SK-MEL-5 (cell line): ENCODE results near the gene RBP2. TPM values are rescaled to one million over a fixed set of nuclear protein-coding genes. Genes with fewer than 3 reads are reported as not detected.

Experiments
- DNase-seq: peaks from one replicate; pipeline ENCODE4 v3.0.0-alpha.2; 2016; ENCODE audit warnings: low read depth, low spot score
- in situ Hi-C: cut with HindIII; loops from 2 replicates; pipeline ENCODE4 v1.10.0; 2016; ENCODE audit warnings: low sequenced_read_pairs, high pct_unique_total_duplicates, low pct_unique_long_range_greater_than_20kb
- polyA plus RNA-seq, 2 experiments: library from polyadenylated mRNA; depleted of rRNA; stranded (reverse); fragments of >200 nt; gene quantifications; 2 replicates each; pipeline ENCODE4 v1.2.3, GENCODE V29; 2015
- total RNA-seq: library from RNA; depleted of rRNA; stranded (reverse); fragments of >200 nt; shearing (Covaris generic); gene quantifications from 2 replicates; pipeline ENCODE4 v1.2.3, GENCODE V29; 2014; rRNA removed

Gene RBP2
- not detected in 2 replicates for total RNA-seq
- not detected in 2 replicates for polyA plus RNA-seq (2015; cell fraction: cytosol; rRNA removed)
- not detected in 2 replicates for polyA plus RNA-seq (2015; cell fraction: nucleus; rRNA removed)

GRCh38 chr3:139476348-139476747, at the start of gene RBP2:
Gene RBP2 (minus strand): TSS chr3:139476516. CDS start chr3:139476459, 57 bp downstream.
- in situ Hi-C loops: no loop called here

DNA sequence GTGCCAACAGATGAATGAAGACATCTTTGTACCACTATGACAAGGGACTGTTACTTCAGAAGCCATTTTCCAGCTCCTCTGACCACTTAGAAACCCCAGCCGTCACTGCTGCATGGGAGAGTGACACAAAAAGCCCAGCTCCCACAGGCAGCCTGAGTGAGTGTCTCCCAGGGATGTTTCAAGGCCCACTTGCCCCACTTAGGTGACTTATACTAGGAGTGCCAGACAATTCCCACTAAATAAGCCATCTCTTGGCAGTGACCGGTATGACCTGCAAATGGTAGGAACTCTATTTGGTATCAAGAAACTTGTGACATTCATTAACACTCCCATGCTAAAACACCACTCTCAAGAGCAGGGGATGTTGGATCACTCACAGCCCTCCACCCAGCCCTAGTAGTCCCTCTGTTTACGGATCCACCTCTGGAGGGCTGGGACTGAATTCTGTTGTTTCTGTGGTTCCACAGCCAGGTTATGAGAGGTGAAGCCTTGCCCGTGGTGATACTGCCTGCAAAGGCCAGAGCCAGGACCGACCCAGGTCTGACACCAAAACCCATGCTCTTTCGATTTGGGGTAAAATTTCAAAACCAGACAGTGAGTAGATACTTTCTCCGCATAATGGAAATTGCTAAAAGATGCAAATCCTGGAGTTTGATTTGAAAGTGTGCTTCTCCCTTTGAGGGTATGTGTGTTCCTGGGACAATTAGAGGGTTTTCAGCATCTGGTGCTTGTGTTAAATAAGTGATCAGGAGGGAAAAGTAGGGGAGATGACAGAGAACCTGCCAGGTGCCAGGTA, 48.7 kb upstream of the RBP2 start:
- in situ Hi-C loops: no loop called here
- no peak for DNase-seq

More at GRCh38 chr3:139476348-139476747, at the start of gene RBP2:
- no peak for DNase-seq

DNA sequence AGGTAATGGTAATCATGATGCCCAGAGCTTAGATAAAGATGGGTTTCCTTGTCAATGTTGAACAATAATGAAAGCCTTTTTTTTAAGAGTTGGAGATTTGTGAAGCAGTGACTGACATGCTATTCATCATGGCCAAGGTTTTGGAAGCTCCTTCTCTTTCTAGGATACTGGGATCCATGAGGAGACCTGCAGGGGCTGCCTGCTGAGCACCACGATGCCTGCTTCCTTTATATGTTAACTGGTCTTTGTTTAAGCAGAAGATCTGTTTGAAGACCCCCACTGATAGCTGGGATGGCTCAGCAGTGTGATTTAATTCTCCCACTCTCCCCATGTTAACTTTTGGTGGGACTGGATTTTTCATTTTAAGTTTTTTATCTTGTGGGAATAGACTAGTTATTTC, 47.4 kb upstream of the RBP2 start:
- no peak for DNase-seq
- in situ Hi-C loops: no loop called here

GRCh38 chr3:139523166-139523565, 46.9 kb upstream of the RBP2 start:
- in situ Hi-C loops: no loop called here
- DNase-seq: no peak

GRCh38 chr3:139522421-139522820, 46.1 kb upstream of the RBP2 start:
- DNase-seq: peak; percentile 47

GRCh38 chr3:139521816-139522215, 45.5 kb upstream of the RBP2 start:
- in situ Hi-C loops: no loop called here
- no peak for DNase-seq

More at GRCh38 chr3:139522421-139522820, 46.1 kb upstream of the RBP2 start:
- in situ Hi-C loops: no loop called here

DNA sequence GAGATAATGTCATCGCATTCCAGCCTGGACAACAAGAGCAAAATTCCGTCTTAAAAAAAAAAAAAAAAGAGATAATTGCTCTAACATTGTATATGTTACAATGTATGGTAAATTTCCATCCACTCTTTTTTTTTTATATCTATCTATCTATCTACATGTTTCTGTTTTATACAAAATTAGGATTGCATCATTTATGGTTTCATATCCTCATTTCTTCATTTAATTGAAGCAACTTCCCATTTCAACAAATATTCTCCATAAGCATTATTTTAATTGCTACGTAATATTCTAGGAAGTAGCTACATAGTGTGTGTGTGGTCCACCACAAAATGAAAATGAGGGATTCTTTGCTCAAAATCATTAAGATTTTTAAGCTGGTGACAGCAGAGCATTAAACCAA, 44.8 kb upstream of the RBP2 start:
- in situ Hi-C loops: no loop called here
- DNase-seq: no peak

DNA sequence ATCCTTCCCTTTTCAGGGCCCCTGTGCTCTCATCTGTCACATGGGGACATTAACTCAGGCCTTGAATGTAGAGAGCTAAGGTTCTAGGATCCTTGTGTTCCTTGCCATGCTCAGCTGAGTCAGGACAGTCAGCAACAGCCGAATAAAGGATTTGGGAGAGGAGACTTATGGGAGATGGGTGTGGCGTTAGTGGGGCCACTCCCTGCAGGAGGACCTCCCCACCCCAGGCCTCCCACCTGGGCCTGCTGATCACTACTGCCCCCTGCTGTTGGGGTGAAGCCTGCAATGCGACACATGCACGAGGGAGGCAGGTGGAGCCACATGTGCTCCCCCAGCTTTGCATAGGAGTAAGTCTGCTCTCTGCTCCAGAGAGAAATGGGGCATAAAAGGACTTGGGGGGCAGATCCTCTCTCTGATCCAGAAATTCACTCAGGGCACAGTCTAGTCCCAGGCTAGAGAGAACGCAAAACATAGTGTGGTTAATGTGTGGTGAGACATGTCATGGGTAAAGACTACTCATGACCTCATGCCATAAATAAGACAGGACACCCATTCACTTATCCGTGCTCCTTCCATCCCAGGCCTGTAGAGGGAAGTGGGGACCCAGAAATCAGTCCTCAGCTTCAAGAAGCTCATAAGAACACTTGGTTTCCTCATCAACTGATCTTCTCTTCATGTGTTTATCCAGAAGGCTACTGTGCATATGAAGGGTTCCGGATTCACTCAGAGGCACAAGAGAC, 43.9 kb upstream of the RBP2 start:
- in situ Hi-C loops: no loop called here
- DNase-seq: peak; percentile 84

DNA sequence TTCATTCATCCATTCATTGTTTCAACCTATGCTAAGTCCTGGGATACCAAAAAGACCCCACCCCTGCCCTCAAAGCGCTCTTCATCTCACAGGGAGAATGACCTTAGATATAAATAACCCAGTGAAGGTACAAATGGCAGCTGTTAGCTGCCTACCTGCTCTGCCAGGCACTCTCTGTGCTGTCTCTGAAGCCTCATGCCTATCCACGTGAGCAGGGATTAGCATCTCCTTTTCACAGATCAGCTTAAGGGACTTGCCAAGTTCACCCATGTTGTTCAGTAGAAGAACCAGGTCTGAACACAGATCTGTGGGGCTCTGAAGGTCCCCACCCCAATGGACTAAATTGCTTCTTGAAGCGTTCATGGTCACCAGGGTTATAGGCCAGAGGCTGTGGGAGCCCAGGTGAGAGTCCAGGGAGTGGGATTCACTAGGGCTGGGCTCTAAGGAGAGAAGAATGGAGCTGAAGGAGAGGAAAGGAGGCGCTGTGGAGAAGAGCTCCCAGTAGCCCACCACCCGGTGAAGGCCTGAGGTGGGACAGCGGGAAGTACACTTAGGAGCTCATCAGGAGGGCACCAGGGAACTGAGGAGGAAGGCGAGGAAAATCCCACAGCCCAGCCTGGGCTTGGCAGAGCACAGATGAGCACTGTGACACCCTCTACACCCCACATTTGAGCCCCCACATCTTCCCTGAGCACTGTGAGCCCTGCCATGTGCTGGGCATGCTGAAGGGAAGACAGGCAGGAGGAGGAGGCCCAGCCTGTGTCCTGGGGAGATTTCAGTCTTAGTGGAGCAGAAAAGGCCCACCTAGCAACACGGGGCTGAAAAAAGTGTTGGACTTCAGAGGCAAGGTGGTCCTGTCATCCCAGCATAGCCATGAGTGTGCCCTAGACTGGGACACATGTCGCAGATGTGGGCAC, 42.9 kb upstream of the RBP2 start:
- in situ Hi-C loops: no loop called here
- no peak for DNase-seq

GRCh38 chr3:139518306-139518705, 42.0 kb upstream of the RBP2 start:
- in situ Hi-C loops: no loop called here
- no peak for DNase-seq

DNA sequence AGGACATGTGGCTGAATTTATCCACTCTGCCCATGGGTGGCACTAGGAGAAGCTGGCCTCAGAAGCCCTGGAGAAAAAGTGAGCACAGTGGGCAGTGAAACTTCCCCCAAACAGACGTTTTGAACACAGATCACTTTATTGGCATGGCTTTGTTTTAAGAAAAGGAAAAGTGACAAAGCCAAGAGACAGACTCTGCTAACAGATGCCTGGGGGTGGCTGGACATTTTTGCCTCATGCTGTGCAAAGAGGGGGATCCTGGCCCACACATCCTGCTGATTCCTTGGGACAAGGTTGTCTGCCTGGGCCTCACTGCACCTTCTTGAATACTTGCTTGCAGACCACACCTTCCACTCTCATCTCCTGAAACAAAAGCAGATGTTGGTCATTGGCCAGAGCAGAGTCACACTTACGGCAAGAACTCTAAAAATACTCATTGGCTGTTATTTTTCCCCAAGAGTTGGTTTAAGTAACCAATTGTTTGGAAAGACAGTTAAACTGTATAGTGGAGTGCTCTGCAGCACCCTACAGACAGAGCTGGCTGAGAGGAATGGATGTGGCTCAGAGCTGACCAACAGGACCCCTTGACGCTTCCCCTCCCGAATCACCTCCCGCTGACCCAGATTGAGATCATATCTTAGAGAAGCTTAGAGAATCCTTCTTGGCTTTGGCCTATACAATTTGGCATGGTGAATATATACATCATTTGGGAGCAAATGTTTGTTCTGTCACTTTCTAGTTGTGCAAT, 41.2 kb upstream of the RBP2 start:
- DNase-seq: no peak
- in situ Hi-C loops: no loop called here

DNA sequence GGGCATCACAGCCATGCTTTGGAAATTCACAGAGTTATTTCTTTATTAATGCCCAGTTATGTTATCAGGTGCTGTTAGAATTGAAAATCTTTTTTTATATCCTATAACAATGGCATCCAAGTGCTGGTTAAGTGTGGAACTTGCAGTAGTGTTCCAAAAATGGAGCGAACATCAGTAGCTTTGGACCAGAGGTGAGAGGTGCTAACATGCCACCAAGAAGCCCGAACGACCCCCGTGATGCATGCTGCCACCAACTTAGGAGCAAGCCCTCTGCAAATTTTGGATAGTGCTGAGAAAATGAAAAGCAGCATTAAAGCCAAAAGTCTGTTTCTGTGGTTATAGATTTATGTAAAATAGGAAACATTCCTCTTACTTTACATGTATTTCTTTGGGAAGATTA, 38.4 kb upstream of the RBP2 start:
- DNase-seq: no peak
- in situ Hi-C loops: no loop called here

- in situ Hi-C loops: no loop called here
- no peak for DNase-seq
Observed at GRCh38 chr3:139509631-139510030, 33.3 kb upstream of the RBP2 start.

DNA sequence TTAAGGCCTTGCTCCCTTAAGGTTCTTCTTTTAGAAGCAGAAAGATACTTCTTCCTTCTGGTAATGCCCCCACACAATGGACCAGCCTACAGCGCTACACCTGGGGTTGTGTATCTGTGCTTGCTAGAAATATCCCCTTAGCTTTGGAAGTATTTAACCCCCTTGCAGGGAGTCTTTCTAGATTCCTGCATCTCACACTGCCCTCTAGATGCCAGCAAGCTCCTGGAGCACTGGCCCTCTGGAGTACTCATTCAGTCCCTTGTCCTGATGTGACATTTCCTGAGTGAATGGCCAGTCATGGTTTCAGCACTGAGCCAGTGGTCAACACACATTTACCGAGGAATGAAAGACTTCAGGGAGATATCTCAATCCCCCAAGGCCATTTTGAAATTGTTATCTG, 30.4 kb upstream of the RBP2 start:
- peak; percentile 63 for DNase-seq
- in situ Hi-C loops: no loop called here

GRCh38 chr3:139505829-139506386, 29.6 kb upstream of the RBP2 start:
- no peak for DNase-seq
- in situ Hi-C loops: no loop called here

GRCh38 chr3:139499536-139499935, 23.2 kb upstream of the RBP2 start:
- no peak for DNase-seq
- in situ Hi-C loops: no loop called here

- no peak for DNase-seq
- in situ Hi-C loops: no loop called here
Observed at GRCh38 chr3:139493826-139494385, 17.6 kb upstream of the RBP2 start.
